IMR-90 (cell line): ENCODE data around the gene ERCC5. TPM values are rescaled to one million over a fixed set of nuclear protein-coding genes. Genes with fewer than 3 reads are reported as not detected.

Source experiments
- ATAC-seq: fragments of 200-7000 bp; cut with Tn5 transposase; 2 replicates; pipeline ENCODE4 v1.9.1; 2020; ENCODE audit warnings: low read depth, mild to moderate bottlenecking, moderate library complexity
- BruUV-seq: library from RNA; stranded (reverse); fragments of 400-500 nt; replicated peaks from 2 replicates; lab custom pipeline; 2021; lab: Mats Ljungman, UMichigan
- CTCF ChIA-PET: fragments of 300-600 bp; formaldehyde crosslinking; extraction: SDS; loops from one replicate; lab custom pipeline; 2021; ENCODE audit warnings: antibody characterized with exemption; lab: Yijun Ruan, JAX
- POLR2A ChIA-PET: fragments of 300-600 bp; sonication (Branson Sonifier 250); formaldehyde crosslinking; loops from one replicate; lab custom pipeline; 2022; ENCODE audit warnings: antibody characterized with exemption; ENCODE audit not compliant: unreplicated experiment; lab: Charles Lee
- DNase-seq: peaks from one replicate; pipeline ENCODE4 v3.0.0; 2013
- H2AFZ ChIP-seq: replicated peaks from 2 replicates; pipeline ENCODE3; 2013; ENCODE audit warnings: low read length, mild to moderate bottlenecking; ENCODE audit not compliant: poor library complexity
- H2AK5ac ChIP-seq: 2 replicates; pipeline ENCODE4 v1.6.1; 2013; ENCODE audit warnings: low read depth, low read length, inconsistent platforms
- H2AK9ac ChIP-seq: replicated peaks from 2 replicates; pipeline ENCODE3; 2013; ENCODE audit warnings: mild to moderate bottlenecking, low read depth, low read length, moderate library complexity; ENCODE audit not compliant: poor library complexity
- H2BK120ac ChIP-seq: 2 replicates; pipeline ENCODE4 v1.6.1; 2013; ENCODE audit warnings: low read depth, low read length, inconsistent platforms
- H2BK15ac ChIP-seq: 3 replicates; pipeline ENCODE4 v1.6.1; 2013; ENCODE audit warnings: low read depth, low read length, inconsistent platforms
- H2BK20ac ChIP-seq: 2 replicates; pipeline ENCODE4 v1.6.1; 2013; ENCODE audit warnings: low read depth, mild to moderate bottlenecking, inconsistent platforms, low read length, moderate library complexity
- H2BK5ac ChIP-seq: 2 replicates; pipeline ENCODE4 v1.6.1; 2013; ENCODE audit warnings: mild to moderate bottlenecking, low read depth, low read length, inconsistent platforms; ENCODE audit not compliant: poor library complexity, severe bottlenecking
- H3K14ac ChIP-seq: replicated peaks from 2 replicates; pipeline ENCODE4 v1.6.1; 2013; ENCODE audit warnings: low read depth, low read length, inconsistent platforms
- H3K18ac ChIP-seq: 2 replicates; pipeline ENCODE4 v1.6.1; 2013; ENCODE audit warnings: low read depth, low read length, control low read depth
- H3K23ac ChIP-seq: 2 replicates; pipeline ENCODE4 v1.6.1; 2013; ENCODE audit warnings: low read depth, low read length, inconsistent platforms
- H3K27ac ChIP-seq: 2 replicates; pipeline ENCODE4 v1.5.1; 2013; ENCODE audit warnings: mild to moderate bottlenecking, control low read depth, low read length; ENCODE audit not compliant: insufficient read depth
- H3K27me3 ChIP-seq: 2 replicates; pipeline ENCODE4 v1.6.1; 2013; ENCODE audit warnings: low read length; ENCODE audit not compliant: control insufficient read depth, insufficient read depth
- H3K36me3 ChIP-seq: 2 replicates; pipeline ENCODE4 v1.6.1; 2013; ENCODE audit warnings: low read length, mixed read lengths; ENCODE audit not compliant: control insufficient read depth, insufficient read depth
- H3K4ac ChIP-seq: 2 replicates; pipeline ENCODE4 v1.6.1; 2013; ENCODE audit warnings: low read depth, low read length, inconsistent platforms
- H3K4me1 ChIP-seq: 2 replicates; pipeline ENCODE4 v1.6.1; 2013; ENCODE audit warnings: low read length, mixed read lengths; ENCODE audit not compliant: control insufficient read depth, insufficient read depth
- H3K4me2 ChIP-seq: 2 replicates; pipeline ENCODE4 v1.6.1; 2013; ENCODE audit warnings: low read depth, mild to moderate bottlenecking, control low read depth, low read length, moderate library complexity
- H3K4me3 ChIP-seq: 2 replicates; pipeline ENCODE4 v1.5.1; 2013; ENCODE audit warnings: low read depth, mild to moderate bottlenecking, control low read depth, low read length, moderate library complexity; ENCODE audit not compliant: insufficient read depth
- H3K56ac ChIP-seq: 2 replicates; pipeline ENCODE4 v1.6.1; 2013; ENCODE audit warnings: low read length, inconsistent platforms; ENCODE audit not compliant: insufficient read depth; ENCODE audit errors: extremely low read depth
- H3K79me1 ChIP-seq, 2 experiments: 2 replicates each; pipeline ENCODE4 v1.6.1; 2013; ENCODE audit warnings: low read length in 2 of 2, inconsistent platforms in 1 of 2, low read depth in 1 of 2
- H3K9ac ChIP-seq: 2 replicates; pipeline ENCODE4 v1.6.1; 2013; ENCODE audit warnings: low read depth, low read length, control low read depth
- H3K9me1 ChIP-seq: 2 replicates; pipeline ENCODE4 v1.6.1; 2013; ENCODE audit warnings: low read length, inconsistent platforms; ENCODE audit not compliant: insufficient read depth
- H3K9me3 ChIP-seq: 2 replicates; pipeline ENCODE4 v1.6.1; 2013; ENCODE audit warnings: low read length; ENCODE audit not compliant: control insufficient read depth, insufficient read depth
- H4K20me1 ChIP-seq: 2 replicates; pipeline ENCODE4 v1.6.1; 2013; ENCODE audit warnings: low read length, inconsistent platforms; ENCODE audit not compliant: insufficient read depth
- H4K5ac ChIP-seq: 2 replicates; pipeline ENCODE4 v1.6.1; 2013; ENCODE audit warnings: mild to moderate bottlenecking, low read depth, low read length, control low read depth
- H4K8ac ChIP-seq, 2 experiments: 2 replicates each; pipeline ENCODE4 v1.6.1; 2013; ENCODE audit warnings: low read depth in 2 of 2, low read length in 2 of 2, control low read depth in 1 of 2, inconsistent platforms in 1 of 2
- H4K91ac ChIP-seq: 2 replicates; pipeline ENCODE4 v1.6.1; 2013; ENCODE audit warnings: low read depth, low read length, inconsistent platforms; ENCODE audit not compliant: insufficient read depth
- BHLHE40 ChIP-seq: fragments of 150-350 bp; IDR thresholded peaks from 2 replicates; pipeline ENCODE4 v1.6.1; 2016; ENCODE audit warnings: mild to moderate bottlenecking, low read depth, low read length
- CEBPB ChIP-seq: IDR thresholded peaks from 2 replicates; pipeline ENCODE4 v1.6.1; 2012; ENCODE audit warnings: low read depth, low read length, improper control_type of control experiment
- CHD1 ChIP-seq: IDR thresholded peaks from 2 replicates; pipeline ENCODE4 v1.6.1; 2012; ENCODE audit warnings: low read depth, low read length, improper control_type of control experiment
- CTCF ChIP-seq: conservative IDR thresholded peaks from 2 replicates; pipeline ENCODE4 v1.5.1; 2012; ENCODE audit warnings: mild to moderate bottlenecking, low read depth, low read length, improper control_type of control experiment
- NFE2L2 ChIP-seq: fragments of 150-350 bp; IDR thresholded peaks from 2 replicates; pipeline ENCODE4 v1.6.1; 2016; ENCODE audit warnings: low read depth, mild to moderate bottlenecking, low read length
- RAD21 ChIP-seq: IDR thresholded peaks from 2 replicates; pipeline ENCODE4 v1.6.1; 2012; ENCODE audit warnings: low read length, improper control_type of control experiment
- RCOR1 ChIP-seq: IDR thresholded peaks from 2 replicates; pipeline ENCODE4 v1.6.1; 2012; ENCODE audit warnings: mild to moderate bottlenecking, low read length, improper control_type of control experiment; ENCODE audit not compliant: insufficient replicate concordance
- SMC3 ChIP-seq: fragments of 150-350 bp; IDR thresholded peaks from 2 replicates; pipeline ENCODE4 v1.6.1; 2016; ENCODE audit warnings: low read depth, mild to moderate bottlenecking, antibody characterized with exemption, low read length, moderate library complexity
- USF2 ChIP-seq: fragments of 150-350 bp; IDR thresholded peaks from 2 replicates; pipeline ENCODE4 v1.6.1; 2017; ENCODE audit warnings: mild to moderate bottlenecking, antibody characterized with exemption, low read length, low read depth
- WGBS, 2 experiments: methylation state at CpG; one replicate each; pipeline versions ENCODE4 v1.1.5 to v1.1.7; 2013; ENCODE audit warnings: missing lambda C conversion rate in 2 of 2; ENCODE audit not compliant: insufficient read length in 1 of 2; ENCODE audit errors: extremely low coverage in 2 of 2; 5-methylcytosine and 5-hydroxymethylcytosine counted together
- dilution Hi-C: fragments of 300-500 bp; cut with HindIII; formaldehyde crosslinking; loops from one replicate; pipeline ENCODE4 v1.14.3; 2018; ENCODE audit warnings: low sequenced_read_pairs; ENCODE audit not compliant: unreplicated experiment
- in situ Hi-C: fragments of 300-500 bp; cut with MboI; formaldehyde crosslinking; loops from 3 replicates; pipeline ENCODE4 v1.14.3; 2019; ENCODE audit warnings: low sequenced_read_pairs, inconsistent platforms, mixed read lengths
- intact Hi-C: fragments of 100-400 bp; cut with micrococcal nuclease; formaldehyde crosslinking; loops from 2 replicates; pipeline ENCODE4 v1.10.0; 2022
- polyA plus RNA-seq, 3 experiments: library from polyadenylated mRNA; depleted of rRNA; stranded (reverse); fragments of >200 nt; gene quantifications; 2 replicates each; pipeline ENCODE4 v1.2.3, GENCODE V29; 2012; ENCODE audit warnings: low replicate concordance in 1 of 3
- total RNA-seq: library from RNA; depleted of rRNA; stranded (reverse); fragments of >200 nt; gene quantifications from 2 replicates; pipeline ENCODE4 v1.2.3, GENCODE V29; 2012

ERCC5 gene
- total and polyA plus RNA-seq, 2 of the 4 experiments (the other 2 are of a cell fraction) = 29.7 to 34.4 TPM

- POLR2A ChIA-PET = interaction anchor here (0.6 kb wide), 1 partner anchor 655 kb away, joined by 4 read pairs; no protein-coding TSS in a partner anchor
- no peak overlapping the region for H3K23ac ChIP-seq
- H3K14ac ChIP-seq = no peak overlapping the region
- no peaks in the 10 kb centered on the region for H3K27me3 ChIP-seq
- no peak overlapping the region for H3K4ac ChIP-seq
- H2BK20ac ChIP-seq = no peak overlapping the region
- peaks cover 4% of the 10 kb centered on the region for H3K4me1 ChIP-seq
- H4K5ac ChIP-seq = no peak overlapping the region
- no peak overlapping the region for H3K18ac ChIP-seq
- H2AK9ac ChIP-seq = peak overlapping the region; percentile 17
- no peak overlapping the region for H2BK15ac ChIP-seq
- H3K9me1 ChIP-seq = no peaks in the 10 kb centered on the region
- DNase-seq (peak; percentile 65), ATAC-seq (peak; percentile 95)
- no peak overlapping the region for H3K9ac ChIP-seq
- H3K36me3 ChIP-seq = peaks cover 30% of the 10 kb centered on the region
- no peak overlapping the region for H4K8ac ChIP-seq
- no peaks in the 10 kb centered on the region for H3K9me3 ChIP-seq
- H2AK5ac ChIP-seq = no peak overlapping the region
- peaks cover 5 to 9% of the 10 kb centered on the region in 2 experiments; a peak in 2 of 4 replicates for H3K79me1 ChIP-seq
- CTCF ChIA-PET = interaction anchor here (0.7 to 1.6 kb wide), 6 partner anchors 9 to 40 kb away, joined by 3 to 6 read pairs (median 4); no protein-coding TSS in a partner anchor
- H4K91ac ChIP-seq = no peak overlapping the region
- peak overlapping the region; percentile 14; the same call in 1 of the 2 replicates for H3K27ac ChIP-seq
- H4K20me1 ChIP-seq = peaks cover 14% of the 10 kb centered on the region; the same call in 1 of the 2 replicates
- 80% methylated on average over 1 of the region's 22 CpGs; no CpG with 5 or more reads in 1 of the 2 experiments for WGBS, 2 experiments
- no peak overlapping the region for H3K4me2 ChIP-seq
- in situ Hi-C loops = no loop called here
- no TSS peak for BruUV-seq
- H2BK5ac ChIP-seq = peak overlapping the region; percentile 23
- peak overlapping the region; percentile 61 for H2AFZ ChIP-seq
- no peak overlapping the region for H2BK120ac ChIP-seq
- dilution Hi-C loops = no loop called here
- intact Hi-C loops = no loop called here
- no peak overlapping the region for H3K4me3 ChIP-seq
- H3K56ac ChIP-seq = no peak overlapping the region
- TF ChIP-seq SMC3 = peak; percentile 58
- TF ChIP-seq NFE2L2 = no peak
- TF ChIP-seq CEBPB = no peak
- no peak for TF ChIP-seq CHD1
- TF ChIP-seq CTCF = peak; percentile 75
- no peak for TF ChIP-seq USF2
- TF ChIP-seq RAD21 = peak; percentile 80
- TF ChIP-seq RCOR1 = no peak
- no peak for TF ChIP-seq BHLHE40
These were observed 25.0 kb downstream of the ERCC5 start for GRCh38 chr13:102870677-102871415.
